HEK293 (cell line): Measurements from ENCODE around the gene NSDHL.

ENCODE experiments used
- CTCF ChIA-PET: fragments of 350-600 bp; formaldehyde crosslinking; extraction: SDS; loops from one replicate; lab custom pipeline; 2021; ENCODE audit warnings: antibody characterized with exemption; lab: Yijun Ruan, JAX
- POLR2A ChIA-PET: fragments of 300-600 bp; formaldehyde crosslinking; extraction: SDS; loops from one replicate; lab custom pipeline; 2020; ENCODE audit warnings: antibody characterized with exemption, inconsistent platforms; lab: Yijun Ruan, JAX
- H3K27ac ChIP-seq: fragments of 200-500 bp; sonication (Bioruptor generic); 2 replicates; pipeline ENCODE4 v1.5.1; 2014; ENCODE audit warnings: low read depth, low read length, control low read depth, inconsistent platforms; ENCODE audit errors: extremely low read depth
- H3K36me3 ChIP-seq, 2 experiments: fragments of 200-500 bp in 1 of 2; sonication (Bioruptor generic) in 1 of 2; 1 replicate in 1 of 2; 2 replicates in 1 of 2; pipeline ENCODE4 v1.5.1; 2014 to 2017; ENCODE audit warnings: inconsistent platforms in 2 of 2, low read length in 2 of 2; ENCODE audit not compliant: control insufficient read depth in 2 of 2, insufficient read depth in 1 of 2
- H3K4me1 ChIP-seq: fragments of 200-500 bp; sonication (Bioruptor generic); 2 replicates; pipeline ENCODE4 v1.5.1; 2014; ENCODE audit warnings: mild to moderate bottlenecking, low read length, inconsistent platforms; ENCODE audit not compliant: control insufficient read depth, insufficient read depth
- H3K4me3 ChIP-seq: 2 replicates; pipeline ENCODE4 v1.5.1; 2011; ENCODE audit warnings: low read depth, mild to moderate bottlenecking, control low read depth, low read length, moderate library complexity
- H3K9me3 ChIP-seq: fragments of 200-500 bp; sonication (Bioruptor generic); 2 replicates; pipeline ENCODE4 v1.5.1; 2014; ENCODE audit warnings: low read depth, low read length, inconsistent platforms; ENCODE audit not compliant: control insufficient read depth, insufficient read depth
- AEBP2 ChIP-seq: fragments of 450-650 bp; formaldehyde crosslinking; IDR thresholded peaks from 2 replicates; pipeline ENCODE4 v1.5.1; 2016; ENCODE audit warnings: missing biosample characterization, missing genetic modification characterization, borderline replicate concordance
- CTCF ChIP-seq: fragments of 450-650 bp; formaldehyde crosslinking; IDR thresholded peaks from 2 replicates; pipeline ENCODE4 v1.5.1; 2016; ENCODE audit warnings: missing biosample characterization, missing genetic modification characterization
- ELK4 ChIP-seq: IDR thresholded peaks from 2 replicates; pipeline ENCODE4 v1.6.1; 2011; ENCODE audit warnings: mild to moderate bottlenecking, low read depth, low read length, borderline replicate concordance
- KLF16 ChIP-seq: fragments of 450-650 bp; formaldehyde crosslinking; IDR thresholded peaks from 2 replicates; pipeline ENCODE4 v1.5.1; 2017; ENCODE audit warnings: missing biosample characterization, missing genetic modification characterization
- KLF7 ChIP-seq: fragments of 450-650 bp; formaldehyde crosslinking; IDR thresholded peaks from 2 replicates; pipeline ENCODE4 v1.5.1; 2016; ENCODE audit warnings: missing biosample characterization, missing genetic modification characterization, borderline replicate concordance
- TRIM28 ChIP-seq: IDR thresholded peaks from 2 replicates; pipeline ENCODE4 v1.6.1; 2011; ENCODE audit warnings: low read length, control low read depth, borderline replicate concordance
- YY2 ChIP-seq: fragments of 450-650 bp; formaldehyde crosslinking; IDR thresholded peaks from 2 replicates; pipeline ENCODE4 v1.5.1; 2016; ENCODE audit warnings: missing biosample characterization, missing genetic modification characterization
- ZBTB1 ChIP-seq: fragments of 450-650 bp; formaldehyde crosslinking; IDR thresholded peaks from 2 replicates; pipeline ENCODE4 v1.5.1; 2016; ENCODE audit warnings: missing biosample characterization, missing genetic modification characterization
- ZBTB10 ChIP-seq: fragments of 450-650 bp; formaldehyde crosslinking; IDR thresholded peaks from 2 replicates; pipeline ENCODE4 v1.5.1; 2016; ENCODE audit warnings: missing biosample characterization, missing genetic modification characterization
- ZBTB21 ChIP-seq: fragments of 450-650 bp; formaldehyde crosslinking; IDR thresholded peaks from 2 replicates; pipeline ENCODE4 v1.5.1; 2017; ENCODE audit warnings: missing biosample characterization, missing genetic modification characterization
- ZNF157 ChIP-seq: fragments of 450-650 bp; formaldehyde crosslinking; IDR thresholded peaks from 2 replicates; pipeline ENCODE4 v1.5.1; 2016; ENCODE audit warnings: missing biosample characterization, missing genetic modification characterization
- ZNF221 ChIP-seq: fragments of 450-650 bp; formaldehyde crosslinking; IDR thresholded peaks from 2 replicates; pipeline ENCODE4 v1.5.1; 2017; ENCODE audit warnings: missing biosample characterization, missing genetic modification characterization, borderline replicate concordance
- ZNF23 ChIP-seq: fragments of 450-650 bp; formaldehyde crosslinking; IDR thresholded peaks from 2 replicates; pipeline ENCODE4 v1.5.1; 2016; ENCODE audit warnings: missing biosample characterization, missing genetic modification characterization, borderline replicate concordance
- ZNF324 ChIP-seq: fragments of 450-650 bp; formaldehyde crosslinking; IDR thresholded peaks from 2 replicates; pipeline ENCODE4 v1.5.1; 2016; ENCODE audit warnings: missing biosample characterization, missing genetic modification characterization
- ZNF529 ChIP-seq: fragments of 450-650 bp; formaldehyde crosslinking; IDR thresholded peaks from 2 replicates; pipeline ENCODE4 v1.5.1; 2017; ENCODE audit warnings: missing genetic modification characterization, missing biosample characterization; ENCODE audit not compliant: insufficient replicate concordance
- ZNF600 ChIP-seq: fragments of 450-650 bp; formaldehyde crosslinking; IDR thresholded peaks from 2 replicates; pipeline ENCODE4 v1.5.1; 2016; ENCODE audit warnings: missing biosample characterization, missing genetic modification characterization
- ZNF701 ChIP-seq: fragments of 450-650 bp; formaldehyde crosslinking; IDR thresholded peaks from 2 replicates; pipeline ENCODE4 v1.5.1; 2016; ENCODE audit warnings: missing biosample characterization, missing genetic modification characterization
- ZNF830 ChIP-seq: fragments of 450-650 bp; IDR thresholded peaks from 2 replicates; pipeline ENCODE4 v1.5.0; 2018; ENCODE audit warnings: missing biosample characterization, missing genetic modification characterization, low read depth, mild to moderate bottlenecking, moderate library complexity
- TF ChIP-seq, protein P1 (sequence below): fragments of 450-650 bp; formaldehyde crosslinking; IDR thresholded peaks from 2 replicates; pipeline ENCODE4 v1.5.1; 2016; ENCODE audit warnings: missing biosample characterization, missing genetic modification characterization, borderline replicate concordance

The NSDHL gene

GRCh38 chrX:152819266-152819665, 11.6 kb upstream of the NSDHL start:
- TF ChIP-seq KLF16 (tag by site-specific recombination) = no peak
- TF ChIP-seq ZNF23 (tag by site-specific recombination) = no peak
- TF ChIP-seq ZBTB10 = no peak
- no peak for TF ChIP-seq ZNF221
- no peak for TF ChIP-seq ZNF529 (tag by site-specific recombination)
- TF ChIP-seq ZBTB21 (tag by site-specific recombination) = no peak
- TF ChIP-seq ZNF600 (tag by site-specific recombination) = no peak
- TF ChIP-seq ZNF701 (tag by site-specific recombination) = no peak
- no peak for TF ChIP-seq ELK4
- TF ChIP-seq ZBTB1 = no peak
- TF ChIP-seq ZNF830 (tag by site-specific recombination) = no peak
- TF ChIP-seq YY2 (tag by site-specific recombination) = no peak
- no peak for TF ChIP-seq AEBP2 (tag by site-specific recombination)
- no peak for TF ChIP-seq TRIM28
- no peak for TF ChIP-seq ZNF324 (tag by site-specific recombination)
- TF ChIP-seq, protein P1, sequence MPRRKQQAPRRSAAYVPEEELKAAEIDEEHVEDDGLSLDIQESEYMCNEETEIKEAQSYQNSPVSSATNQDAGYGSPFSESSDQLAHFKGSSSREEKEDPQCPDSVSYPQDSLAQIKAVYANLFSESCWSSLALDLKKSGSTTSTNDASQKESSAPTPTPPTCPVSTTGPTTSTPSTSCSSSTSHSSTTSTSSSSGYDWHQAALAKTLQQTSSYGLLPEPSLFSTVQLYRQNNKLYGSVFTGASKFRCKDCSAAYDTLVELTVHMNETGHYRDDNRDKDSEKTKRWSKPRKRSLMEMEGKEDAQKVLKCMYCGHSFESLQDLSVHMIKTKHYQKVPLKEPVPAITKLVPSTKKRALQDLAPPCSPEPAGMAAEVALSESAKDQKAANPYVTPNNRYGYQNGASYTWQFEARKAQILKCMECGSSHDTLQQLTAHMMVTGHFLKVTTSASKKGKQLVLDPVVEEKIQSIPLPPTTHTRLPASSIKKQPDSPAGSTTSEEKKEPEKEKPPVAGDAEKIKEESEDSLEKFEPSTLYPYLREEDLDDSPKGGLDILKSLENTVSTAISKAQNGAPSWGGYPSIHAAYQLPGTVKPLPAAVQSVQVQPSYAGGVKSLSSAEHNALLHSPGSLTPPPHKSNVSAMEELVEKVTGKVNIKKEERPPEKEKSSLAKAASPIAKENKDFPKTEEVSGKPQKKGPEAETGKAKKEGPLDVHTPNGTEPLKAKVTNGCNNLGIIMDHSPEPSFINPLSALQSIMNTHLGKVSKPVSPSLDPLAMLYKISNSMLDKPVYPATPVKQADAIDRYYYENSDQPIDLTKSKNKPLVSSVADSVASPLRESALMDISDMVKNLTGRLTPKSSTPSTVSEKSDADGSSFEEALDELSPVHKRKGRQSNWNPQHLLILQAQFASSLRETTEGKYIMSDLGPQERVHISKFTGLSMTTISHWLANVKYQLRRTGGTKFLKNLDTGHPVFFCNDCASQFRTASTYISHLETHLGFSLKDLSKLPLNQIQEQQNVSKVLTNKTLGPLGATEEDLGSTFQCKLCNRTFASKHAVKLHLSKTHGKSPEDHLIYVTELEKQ (tag by site-specific recombination) = no peak
- TF ChIP-seq ZNF157 (tag by site-specific recombination) = no peak
- no peak for TF ChIP-seq KLF7 (tag by site-specific recombination)
- no peak for TF ChIP-seq CTCF (tag by site-specific recombination)
- H3K4me1 ChIP-seq = no peaks in the 10 kb centered on the region
- ChIA-PET CTCF (interaction anchor here (0.8 to 3.2 kb wide), 8 partner anchors 9 to 1073 kb away, joined by 3 to 39 read pairs (median 4); partner anchors contain the start of genes CETN2 and NSDHL), POLR2A (no interaction called here)
- no peaks in the 10 kb centered on the region for H3K36me3 ChIP-seq
- H3K9me3 ChIP-seq = no peaks in the 10 kb centered on the region
- H3K4me3 ChIP-seq = no peak overlapping the region
- H3K27ac ChIP-seq = no peak overlapping the region
